H9 (cell line): ENCODE data around the gene CAPN6. TPM values are rescaled to one million over a fixed set of nuclear protein-coding genes. Genes with fewer than 3 reads are reported as not detected.

Experiments
- DNase-seq: peaks from one replicate; pipeline ENCODE4 v3.0.0-alpha.2; 2017
- H2AFZ ChIP-seq: one replicate; pipeline ENCODE4 v1.6.1; 2013; ENCODE audit warnings: mild to moderate bottlenecking, low read length, control low read depth, moderate library complexity
- H2AK5ac ChIP-seq: 2 replicates; pipeline ENCODE4 v1.6.1; 2013; ENCODE audit warnings: low read length, control low read depth, mixed read lengths; ENCODE audit not compliant: insufficient read length
- H2BK120ac ChIP-seq: one replicate; pipeline ENCODE4 v1.6.1; 2013; ENCODE audit warnings: low read depth, mild to moderate bottlenecking, low read length, control low read depth, inconsistent platforms; ENCODE audit not compliant: poor library complexity, severe bottlenecking
- H2BK12ac ChIP-seq: 2 replicates; pipeline ENCODE4 v1.6.1; 2013; ENCODE audit warnings: low read length, control low read depth, mixed read lengths, low read depth; ENCODE audit not compliant: insufficient read length
- H2BK15ac ChIP-seq: 2 replicates; pipeline ENCODE4 v1.6.1; 2013; ENCODE audit warnings: low read depth, low read length, control low read depth
- H2BK20ac ChIP-seq: one replicate; pipeline ENCODE4 v1.6.1; 2013; ENCODE audit warnings: low read depth, mild to moderate bottlenecking, low read length, control low read depth, inconsistent platforms; ENCODE audit not compliant: poor library complexity, severe bottlenecking
- H2BK5ac ChIP-seq: 2 replicates; pipeline ENCODE4 v1.6.1; 2013; ENCODE audit warnings: low read length, control low read depth, mixed read lengths; ENCODE audit not compliant: insufficient read length
- H3K14ac ChIP-seq: 2 replicates; pipeline ENCODE4 v1.6.1; 2013; ENCODE audit warnings: low read length, control low read depth; ENCODE audit not compliant: insufficient read depth
- H3K18ac ChIP-seq: 2 replicates; pipeline ENCODE4 v1.6.1; 2013; ENCODE audit warnings: low read depth, mild to moderate bottlenecking, mixed read lengths, low read length, control low read depth; ENCODE audit not compliant: insufficient read length
- H3K23ac ChIP-seq: 2 replicates; pipeline ENCODE4 v1.6.1; 2013; ENCODE audit warnings: low read length, control low read depth, mixed read lengths, low read depth; ENCODE audit not compliant: insufficient read length
- H3K23me2 ChIP-seq: 2 replicates; pipeline ENCODE4 v1.6.1; 2013; ENCODE audit warnings: low read depth, mild to moderate bottlenecking, mixed read lengths, low read length, control low read depth; ENCODE audit not compliant: insufficient read length, poor library complexity, severe bottlenecking
- H3K27ac ChIP-seq: 2 replicates; pipeline ENCODE4 v1.5.1; 2013; ENCODE audit warnings: low read length, control low read depth, mixed read lengths, low read depth; ENCODE audit not compliant: insufficient read length
- H3K27me3 ChIP-seq: 2 replicates; pipeline ENCODE4 v1.6.1; 2013; ENCODE audit warnings: low read length, control low read depth, inconsistent platforms; ENCODE audit not compliant: insufficient read depth
- H3K4ac ChIP-seq: 2 replicates; pipeline ENCODE4 v1.6.1; 2013; ENCODE audit warnings: low read depth, mild to moderate bottlenecking, control low read depth, inconsistent platforms, low read length, moderate library complexity
- H3K4me1 ChIP-seq: 2 replicates; pipeline ENCODE4 v1.6.1; 2013; ENCODE audit warnings: low read length, control low read depth, inconsistent platforms; ENCODE audit not compliant: insufficient read depth
- H3K4me2 ChIP-seq: 2 replicates; pipeline ENCODE4 v1.6.1; 2013; ENCODE audit warnings: low read length, control low read depth, mixed read lengths; ENCODE audit not compliant: insufficient read length, insufficient read depth
- H3K56ac ChIP-seq: 2 replicates; pipeline ENCODE4 v1.6.1; 2013; ENCODE audit warnings: low read depth, mild to moderate bottlenecking, mixed read lengths, low read length, control low read depth; ENCODE audit not compliant: insufficient read length
- H3K79me1 ChIP-seq: 2 replicates; pipeline ENCODE4 v1.6.1; 2013; ENCODE audit warnings: low read depth, mild to moderate bottlenecking, moderate library complexity, low read length, control low read depth, inconsistent platforms; ENCODE audit not compliant: insufficient read depth, poor library complexity, severe bottlenecking
- H3K79me2 ChIP-seq: 2 replicates; pipeline ENCODE4 v1.6.1; 2013; ENCODE audit warnings: low read length, control low read depth, inconsistent platforms; ENCODE audit not compliant: insufficient read depth
- H3K9ac ChIP-seq: 2 replicates; pipeline ENCODE4 v1.6.1; 2013; ENCODE audit warnings: low read length, control low read depth, mixed read lengths; ENCODE audit not compliant: insufficient read length; ENCODE audit errors: extremely low read depth
- H3K9me3 ChIP-seq: one replicate; pipeline ENCODE4 v1.6.1; 2013; ENCODE audit warnings: low read depth, low read length, inconsistent platforms; ENCODE audit not compliant: control insufficient read depth
- H3T11ph ChIP-seq: one replicate; pipeline ENCODE4 v1.6.1; 2013; ENCODE audit warnings: mild to moderate bottlenecking, low read length, control low read depth, inconsistent platforms
- H4K20me1 ChIP-seq: one replicate; pipeline ENCODE4 v1.6.1; 2013; ENCODE audit not compliant: control insufficient read depth, insufficient read length, insufficient read depth
- H4K5ac ChIP-seq: 2 replicates; pipeline ENCODE4 v1.6.1; 2013; ENCODE audit warnings: low read depth, mild to moderate bottlenecking, mixed read lengths, low read length, control low read depth; ENCODE audit not compliant: insufficient read length
- H4K8ac ChIP-seq: replicated peaks from 2 replicates; pipeline ENCODE4 v1.6.1; 2013; ENCODE audit warnings: low read length, control low read depth, mixed read lengths, low read depth; ENCODE audit not compliant: insufficient read length
- H4K91ac ChIP-seq: 2 replicates; pipeline ENCODE4 v1.6.1; 2013; ENCODE audit warnings: low read depth, mild to moderate bottlenecking, moderate library complexity, mixed read lengths, low read length, control low read depth; ENCODE audit not compliant: insufficient read length
- H3K27ac Mint-ChIP-seq, 3 experiments: 2 replicates in 2 of 3; 3 replicates in 1 of 3; pipeline ENCODE4 v1.8.0; 2020 to 2021; ENCODE audit warnings: mixed read lengths in 3 of 3, mild to moderate bottlenecking in 1 of 3, moderate library complexity in 1 of 3
- H3K27me3 Mint-ChIP-seq: 2 replicates; pipeline ENCODE4 v1.8.0; 2021; ENCODE audit warnings: low read depth, mild to moderate bottlenecking, moderate library complexity, mixed read lengths
- H3K36me3 Mint-ChIP-seq, 3 experiments: 2 replicates in 2 of 3; 3 replicates in 1 of 3; pipeline ENCODE4 v1.8.0; 2020 to 2021; ENCODE audit warnings: low read depth in 3 of 3, mixed read lengths in 3 of 3; ENCODE audit not compliant: insufficient read depth in 1 of 3
- H3K4me1 Mint-ChIP-seq, 2 experiments: 2 replicates each; pipeline ENCODE4 v1.8.0; 2020; ENCODE audit warnings: mixed read lengths in 2 of 2
- H3K4me3 Mint-ChIP-seq, 2 experiments: 2 replicates in 1 of 2; 3 replicates in 1 of 2; pipeline ENCODE4 v1.8.0; 2020 to 2021; ENCODE audit warnings: mild to moderate bottlenecking in 2 of 2, mixed read lengths in 2 of 2, moderate library complexity in 1 of 2
- H3K9me3 Mint-ChIP-seq, 2 experiments: 2 replicates in 1 of 2; 3 replicates in 1 of 2; pipeline ENCODE4 v1.8.0; 2020; ENCODE audit warnings: mild to moderate bottlenecking in 2 of 2, mixed read lengths in 2 of 2, moderate library complexity in 1 of 2
- WGBS: extraction: QIAGEN DNeasy Blood & Tissue Kit; methylation state at CpG from one replicate; pipeline ENCODE4 v1.1.7; 2013; ENCODE audit warnings: missing lambda C conversion rate, low lambda C conversion rate, mixed read lengths; ENCODE audit not compliant: insufficient read length; ENCODE audit errors: extremely low coverage; 5-methylcytosine and 5-hydroxymethylcytosine counted together
- total RNA-seq: library from RNA; stranded (reverse); gene quantifications from 2 replicates; pipeline ENCODE4 v1.2.1, GENCODE V29; 2021
- TF ChIP-seq, protein P1 (sequence below): fragments of 200-600 bp; sonication (generic); conservative IDR thresholded peaks from 3 replicates; pipeline ENCODE4 v1.8.0; 2021; ENCODE audit warnings: antibody characterized with exemption, mild to moderate bottlenecking

CAPN6 gene
- total RNA-seq, 1 experiment from 2014 or later = 7.2 TPM

DNA sequence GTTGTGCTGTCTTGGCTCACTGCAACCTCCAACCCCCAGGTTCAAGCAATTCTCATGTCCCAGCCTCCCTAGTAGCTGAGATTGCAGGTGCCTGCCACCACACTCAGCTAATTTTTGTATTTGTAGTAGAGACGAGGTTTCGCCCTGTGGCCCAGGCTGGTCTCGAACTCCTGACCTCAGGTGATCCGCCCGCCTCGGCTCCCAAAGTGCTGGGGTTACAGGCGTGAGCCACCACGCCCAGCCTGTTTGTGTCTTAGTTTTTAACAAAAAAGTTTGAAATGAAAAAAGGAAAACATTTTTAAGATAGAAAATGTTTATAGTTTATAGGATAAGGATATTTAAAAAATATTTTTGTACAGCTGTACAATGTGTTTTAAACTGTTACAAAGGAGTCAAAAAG lies 62.4 kb downstream of the CAPN6 start:
- no peaks in the 10 kb centered on the region for H4K20me1 ChIP-seq
- no peaks in the 10 kb centered on the region for H3K79me2 ChIP-seq
- no peak overlapping the region for H2BK20ac ChIP-seq
- H3K4me1 Mint-ChIP-seq = peaks cover 0 to 5% of the 10 kb centered on the region in 2 experiments; a peak in 2 of 4 replicates
- no peak overlapping the region for H2BK12ac ChIP-seq
- no peak overlapping the region for H3K14ac ChIP-seq
- H2BK120ac ChIP-seq = no peak overlapping the region
- no peak overlapping the region for H3K23ac ChIP-seq
- no peak overlapping the region for H4K5ac ChIP-seq
- H4K91ac ChIP-seq = no peak overlapping the region
- no peak overlapping the region for H3T11ph ChIP-seq
- no peak overlapping the region for H3K56ac ChIP-seq
- H3K4me1 ChIP-seq = no peaks in the 10 kb centered on the region
- no peak for DNase-seq
- no peaks in the 10 kb centered on the region for H3K9me3 Mint-ChIP-seq
- no peak overlapping the region for H3K4ac ChIP-seq
- TF ChIP-seq, protein P1, sequence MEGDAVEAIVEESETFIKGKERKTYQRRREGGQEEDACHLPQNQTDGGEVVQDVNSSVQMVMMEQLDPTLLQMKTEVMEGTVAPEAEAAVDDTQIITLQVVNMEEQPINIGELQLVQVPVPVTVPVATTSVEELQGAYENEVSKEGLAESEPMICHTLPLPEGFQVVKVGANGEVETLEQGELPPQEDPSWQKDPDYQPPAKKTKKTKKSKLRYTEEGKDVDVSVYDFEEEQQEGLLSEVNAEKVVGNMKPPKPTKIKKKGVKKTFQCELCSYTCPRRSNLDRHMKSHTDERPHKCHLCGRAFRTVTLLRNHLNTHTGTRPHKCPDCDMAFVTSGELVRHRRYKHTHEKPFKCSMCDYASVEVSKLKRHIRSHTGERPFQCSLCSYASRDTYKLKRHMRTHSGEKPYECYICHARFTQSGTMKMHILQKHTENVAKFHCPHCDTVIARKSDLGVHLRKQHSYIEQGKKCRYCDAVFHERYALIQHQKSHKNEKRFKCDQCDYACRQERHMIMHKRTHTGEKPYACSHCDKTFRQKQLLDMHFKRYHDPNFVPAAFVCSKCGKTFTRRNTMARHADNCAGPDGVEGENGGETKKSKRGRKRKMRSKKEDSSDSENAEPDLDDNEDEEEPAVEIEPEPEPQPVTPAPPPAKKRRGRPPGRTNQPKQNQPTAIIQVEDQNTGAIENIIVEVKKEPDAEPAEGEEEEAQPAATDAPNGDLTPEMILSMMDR = no peak
- no peaks in the 10 kb centered on the region for H3K27me3 Mint-ChIP-seq
- no peaks in the 10 kb centered on the region for H3K9me3 ChIP-seq
- no peak overlapping the region for H3K4me2 ChIP-seq
- no peak overlapping the region for H3K27ac Mint-ChIP-seq
- H3K9ac ChIP-seq = no peak overlapping the region
- H3K4me3 Mint-ChIP-seq = no peak overlapping the region
- no peak overlapping the region for H2BK5ac ChIP-seq
- no peaks in the 10 kb centered on the region for H3K23me2 ChIP-seq
- no peaks in the 10 kb centered on the region for H3K27me3 ChIP-seq
- H4K8ac ChIP-seq = no peak overlapping the region
- H3K18ac ChIP-seq = no peak overlapping the region
- H3K27ac ChIP-seq = no peak overlapping the region
- H3K36me3 Mint-ChIP-seq = no peaks in the 10 kb centered on the region
- H2AFZ ChIP-seq = no peak overlapping the region
- no peak overlapping the region for H2AK5ac ChIP-seq
- no peaks in the 10 kb centered on the region for H3K79me1 ChIP-seq
- no peak overlapping the region for H2BK15ac ChIP-seq
- WGBS = no CpG with 5 or more reads among the region's 8 CpGs
